ENCODE data around the gene PALM. TPM values are rescaled to one million over a fixed set of nuclear protein-coding genes. Genes with fewer than 3 reads are reported as not detected.

The PALM gene
- total RNA-seq, 1 donor from 2014 or later, result under 0.01 TPM

DNA sequence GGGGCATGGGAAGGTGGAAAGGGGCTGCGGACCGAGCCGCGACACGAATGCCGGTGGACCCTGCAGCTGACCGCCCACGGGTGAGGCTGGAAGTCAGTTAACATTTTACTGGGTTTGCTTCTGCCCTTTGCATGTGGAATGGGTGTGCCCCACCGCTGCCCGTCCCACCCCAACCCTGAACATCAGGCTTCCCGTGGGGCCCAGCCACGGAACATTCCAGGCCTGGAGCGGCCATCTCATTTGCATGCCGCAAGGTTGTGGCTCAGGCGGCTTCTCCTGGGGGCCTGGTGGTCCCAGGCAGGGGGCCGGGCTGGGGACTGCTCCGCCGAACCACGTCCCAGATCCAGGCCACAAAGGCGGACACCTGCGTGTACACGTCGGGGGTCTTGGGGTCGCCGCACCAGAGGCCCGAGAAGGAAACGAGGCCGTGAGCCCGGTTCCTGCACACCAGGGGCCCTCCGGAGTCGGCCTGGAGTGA is 23.2 kb upstream of the PALM start:
- no peak for FAIRE-seq
- no peak overlapping the region for H3K4me3 ChIP-seq (ENCODE audit: low read depth, low read length)
- TF ChIP-seq CTCF (IDR thresholded peaks at IDR 0.05; ENCODE audit: insufficient read depth, low read length, severe bottlenecking), result no peak
- peaks cover 9% of the 10 kb centered on the region for H3K36me3 ChIP-seq (ENCODE audit: control insufficient read depth, insufficient read depth, low read length)
- no peak for DNase-seq (ENCODE audit: low read depth)
- no peaks in the 10 kb centered on the region for H3K27me3 ChIP-seq (ENCODE audit: control insufficient read depth, insufficient read depth, low read length)

DNA sequence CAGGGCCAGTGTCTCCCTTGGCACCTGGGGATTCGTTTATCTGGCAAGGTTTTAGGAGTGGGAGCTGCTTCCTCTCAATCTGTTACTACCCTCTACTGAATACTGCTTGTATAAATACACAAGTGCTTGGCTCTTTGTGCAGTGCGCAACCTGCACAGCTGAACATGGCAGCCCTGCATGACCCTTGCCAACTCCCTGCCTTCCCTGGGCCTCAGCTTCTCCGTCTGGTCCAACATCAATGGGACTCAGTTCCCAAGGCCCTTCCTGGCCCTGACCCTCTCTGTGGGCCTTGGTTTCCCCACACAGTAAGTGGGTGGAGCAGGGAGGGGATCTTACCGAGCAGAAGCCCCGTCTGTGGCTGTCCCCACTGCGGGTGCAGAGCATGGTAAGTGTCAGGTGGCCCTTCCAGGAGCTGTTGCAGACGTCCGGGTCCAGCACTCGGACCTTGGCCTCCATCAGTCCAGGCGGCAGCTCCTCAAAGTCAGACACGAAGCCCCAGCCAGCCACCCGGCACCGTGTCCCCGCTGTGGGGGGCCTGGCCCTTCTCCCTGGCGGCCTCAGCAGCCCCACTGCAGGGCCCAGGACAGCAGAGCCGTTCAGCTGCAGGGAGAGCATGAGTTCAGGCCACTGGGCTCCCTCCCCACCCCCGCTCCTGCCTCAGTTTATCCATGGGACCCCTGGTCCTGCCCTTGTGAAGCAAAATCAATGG is 22.0 kb upstream of the PALM start:
- FAIRE-seq (no peak), DNase-seq (ENCODE audit: low read depth) (no peak)
- H3K27me3 ChIP-seq (ENCODE audit: control insufficient read depth, insufficient read depth, low read length), result no peaks in the 10 kb centered on the region
- H3K36me3 ChIP-seq (ENCODE audit: control insufficient read depth, insufficient read depth, low read length), result peaks cover 2% of the 10 kb centered on the region
- TF ChIP-seq CTCF (IDR thresholded peaks at IDR 0.05; ENCODE audit: insufficient read depth, low read length, severe bottlenecking), result no peak
- no peak overlapping the region for H3K4me3 ChIP-seq (ENCODE audit: low read depth, low read length)

DNA sequence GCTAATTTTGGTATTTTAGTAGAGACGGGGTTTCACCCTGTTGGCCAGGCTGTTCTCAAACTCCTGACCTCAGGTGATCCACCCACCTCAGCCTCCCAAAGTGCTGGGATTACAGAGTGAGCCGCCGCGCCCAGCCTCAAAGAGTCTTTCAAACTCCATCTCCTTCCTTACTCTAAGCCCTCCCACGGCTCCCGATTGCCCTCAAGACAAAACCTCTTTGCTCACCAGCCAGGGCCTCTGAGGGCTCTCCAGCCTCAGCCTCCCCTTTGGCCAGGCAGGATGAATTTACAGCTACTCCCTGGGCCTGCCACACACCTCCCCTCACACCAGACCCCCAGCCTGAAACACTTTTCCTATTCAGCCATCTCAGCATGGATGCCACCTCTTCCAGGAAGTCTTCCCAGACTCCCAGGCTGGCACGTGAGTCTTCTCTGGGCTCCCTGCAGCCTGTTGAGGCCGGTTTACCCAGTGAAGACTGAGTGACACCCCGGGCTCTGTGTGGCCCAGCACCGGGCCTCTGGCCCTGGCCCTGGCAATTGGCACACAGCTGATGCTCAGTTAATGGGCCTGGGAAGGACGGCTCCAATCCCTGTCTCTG is 21.1 kb upstream of the PALM start:
- H3K4me3 ChIP-seq (ENCODE audit: low read depth, low read length), result no peak overlapping the region
- no peak for DNase-seq (ENCODE audit: low read depth)
- no peak for FAIRE-seq
- no peaks in the 10 kb centered on the region for H3K36me3 ChIP-seq (ENCODE audit: control insufficient read depth, insufficient read depth, low read length)
- no peak for TF ChIP-seq CTCF (IDR thresholded peaks at IDR 0.05; ENCODE audit: insufficient read depth, low read length, severe bottlenecking)
- no peaks in the 10 kb centered on the region for H3K27me3 ChIP-seq (ENCODE audit: control insufficient read depth, insufficient read depth, low read length)

GRCh38 chr19:688214-688613 is 20.5 kb upstream of the PALM start:
- DNase-seq (ENCODE audit: low read depth), result no peak
- Histone ChIP-seq H3K4me3 (ENCODE audit: low read depth, low read length) (no peak overlapping the region), H3K27me3 (ENCODE audit: control insufficient read depth, insufficient read depth, low read length) (no peaks in the 10 kb centered on the region), H3K36me3 (ENCODE audit: control insufficient read depth, insufficient read depth, low read length) (no peaks in the 10 kb centered on the region)
- TF ChIP-seq CTCF (IDR thresholded peaks at IDR 0.05; ENCODE audit: insufficient read depth, low read length, severe bottlenecking), result no peak
- FAIRE-seq, result no peak

DNA sequence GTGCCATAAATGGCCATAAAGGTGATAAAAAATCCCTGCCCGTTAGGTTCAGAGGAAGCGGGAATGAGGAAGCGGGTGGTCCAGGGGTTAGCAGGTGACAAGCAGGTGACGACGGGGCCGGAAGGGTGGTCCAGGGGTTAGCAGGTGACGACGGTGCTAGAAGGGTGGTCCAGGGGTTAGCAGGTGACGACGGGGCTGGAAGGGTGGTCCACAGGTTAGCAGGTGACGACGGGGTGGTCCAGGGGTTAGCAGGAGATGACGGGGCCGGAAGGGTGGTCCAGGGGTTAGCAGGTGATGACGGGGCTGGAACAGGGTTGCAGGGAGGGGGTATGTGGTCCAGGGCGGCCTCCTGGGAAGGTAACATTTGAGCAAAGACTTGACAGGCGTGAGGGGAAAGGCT is 19.7 kb upstream of the PALM start:
- DNase-seq (ENCODE audit: low read depth) (no peak), FAIRE-seq (no peak)
- H3K36me3 ChIP-seq (ENCODE audit: control insufficient read depth, insufficient read depth, low read length), result no peaks in the 10 kb centered on the region
- no peaks in the 10 kb centered on the region for H3K27me3 ChIP-seq (ENCODE audit: control insufficient read depth, insufficient read depth, low read length)
- no peak overlapping the region for H3K4me3 ChIP-seq (ENCODE audit: low read depth, low read length)
- no peak for TF ChIP-seq CTCF (IDR thresholded peaks at IDR 0.05; ENCODE audit: insufficient read depth, low read length, severe bottlenecking)
